IMR-90 (cell line): ENCODE measurements around the gene CAVIN2. TPM values are rescaled to one million over a fixed set of nuclear protein-coding genes. Genes with fewer than 3 reads are reported as not detected.

Experiments used
- ATAC-seq: fragments of 200-7000 bp; cut with Tn5 transposase; 2 replicates; pipeline ENCODE4 v1.9.1; 2020; ENCODE audit warnings: low read depth, mild to moderate bottlenecking, moderate library complexity
- BruUV-seq: library from RNA; stranded (reverse); fragments of 400-500 nt; replicated peaks from 2 replicates; lab custom pipeline; 2021; lab: Mats Ljungman, UMichigan
- CTCF ChIA-PET: fragments of 300-600 bp; formaldehyde crosslinking; extraction: SDS; loops from one replicate; lab custom pipeline; 2021; ENCODE audit warnings: antibody characterized with exemption; lab: Yijun Ruan, JAX
- POLR2A ChIA-PET: fragments of 300-600 bp; sonication (Branson Sonifier 250); formaldehyde crosslinking; loops from one replicate; lab custom pipeline; 2022; ENCODE audit warnings: antibody characterized with exemption; ENCODE audit not compliant: unreplicated experiment; lab: Charles Lee
- DNase-seq: peaks from one replicate; pipeline ENCODE4 v3.0.0; 2013
- H2AFZ ChIP-seq: replicated peaks from 2 replicates; pipeline ENCODE3; 2013; ENCODE audit warnings: low read length, mild to moderate bottlenecking; ENCODE audit not compliant: poor library complexity
- H2AK5ac ChIP-seq: 2 replicates; pipeline ENCODE4 v1.6.1; 2013; ENCODE audit warnings: low read depth, low read length, inconsistent platforms
- H2AK9ac ChIP-seq: replicated peaks from 2 replicates; pipeline ENCODE3; 2013; ENCODE audit warnings: mild to moderate bottlenecking, low read depth, low read length, moderate library complexity; ENCODE audit not compliant: poor library complexity
- H2BK120ac ChIP-seq: 2 replicates; pipeline ENCODE4 v1.6.1; 2013; ENCODE audit warnings: low read depth, low read length, inconsistent platforms
- H2BK15ac ChIP-seq: 3 replicates; pipeline ENCODE4 v1.6.1; 2013; ENCODE audit warnings: low read depth, low read length, inconsistent platforms
- H2BK20ac ChIP-seq: 2 replicates; pipeline ENCODE4 v1.6.1; 2013; ENCODE audit warnings: low read depth, mild to moderate bottlenecking, inconsistent platforms, low read length, moderate library complexity
- H2BK5ac ChIP-seq: 2 replicates; pipeline ENCODE4 v1.6.1; 2013; ENCODE audit warnings: mild to moderate bottlenecking, low read depth, low read length, inconsistent platforms; ENCODE audit not compliant: poor library complexity, severe bottlenecking
- H3K14ac ChIP-seq: replicated peaks from 2 replicates; pipeline ENCODE4 v1.6.1; 2013; ENCODE audit warnings: low read depth, low read length, inconsistent platforms
- H3K18ac ChIP-seq: 2 replicates; pipeline ENCODE4 v1.6.1; 2013; ENCODE audit warnings: low read depth, low read length, control low read depth
- H3K23ac ChIP-seq: 2 replicates; pipeline ENCODE4 v1.6.1; 2013; ENCODE audit warnings: low read depth, low read length, inconsistent platforms
- H3K27ac ChIP-seq: 2 replicates; pipeline ENCODE4 v1.5.1; 2013; ENCODE audit warnings: mild to moderate bottlenecking, control low read depth, low read length; ENCODE audit not compliant: insufficient read depth
- H3K27me3 ChIP-seq: 2 replicates; pipeline ENCODE4 v1.6.1; 2013; ENCODE audit warnings: low read length; ENCODE audit not compliant: control insufficient read depth, insufficient read depth
- H3K36me3 ChIP-seq: 2 replicates; pipeline ENCODE4 v1.6.1; 2013; ENCODE audit warnings: low read length, mixed read lengths; ENCODE audit not compliant: control insufficient read depth, insufficient read depth
- H3K4ac ChIP-seq: 2 replicates; pipeline ENCODE4 v1.6.1; 2013; ENCODE audit warnings: low read depth, low read length, inconsistent platforms
- H3K4me1 ChIP-seq: 2 replicates; pipeline ENCODE4 v1.6.1; 2013; ENCODE audit warnings: low read length, mixed read lengths; ENCODE audit not compliant: control insufficient read depth, insufficient read depth
- H3K4me2 ChIP-seq: 2 replicates; pipeline ENCODE4 v1.6.1; 2013; ENCODE audit warnings: low read depth, mild to moderate bottlenecking, control low read depth, low read length, moderate library complexity
- H3K4me3 ChIP-seq: 2 replicates; pipeline ENCODE4 v1.5.1; 2013; ENCODE audit warnings: low read depth, mild to moderate bottlenecking, control low read depth, low read length, moderate library complexity; ENCODE audit not compliant: insufficient read depth
- H3K56ac ChIP-seq: 2 replicates; pipeline ENCODE4 v1.6.1; 2013; ENCODE audit warnings: low read length, inconsistent platforms; ENCODE audit not compliant: insufficient read depth; ENCODE audit errors: extremely low read depth
- H3K79me1 ChIP-seq, 2 experiments: 2 replicates each; pipeline ENCODE4 v1.6.1; 2013; ENCODE audit warnings: low read length in 2 of 2, inconsistent platforms in 1 of 2, low read depth in 1 of 2
- H3K9ac ChIP-seq: 2 replicates; pipeline ENCODE4 v1.6.1; 2013; ENCODE audit warnings: low read depth, low read length, control low read depth
- H3K9me1 ChIP-seq: 2 replicates; pipeline ENCODE4 v1.6.1; 2013; ENCODE audit warnings: low read length, inconsistent platforms; ENCODE audit not compliant: insufficient read depth
- H3K9me3 ChIP-seq: 2 replicates; pipeline ENCODE4 v1.6.1; 2013; ENCODE audit warnings: low read length; ENCODE audit not compliant: control insufficient read depth, insufficient read depth
- H4K20me1 ChIP-seq: 2 replicates; pipeline ENCODE4 v1.6.1; 2013; ENCODE audit warnings: low read length, inconsistent platforms; ENCODE audit not compliant: insufficient read depth
- H4K5ac ChIP-seq: 2 replicates; pipeline ENCODE4 v1.6.1; 2013; ENCODE audit warnings: mild to moderate bottlenecking, low read depth, low read length, control low read depth
- H4K8ac ChIP-seq, 2 experiments: 2 replicates each; pipeline ENCODE4 v1.6.1; 2013; ENCODE audit warnings: low read depth in 2 of 2, low read length in 2 of 2, control low read depth in 1 of 2, inconsistent platforms in 1 of 2
- H4K91ac ChIP-seq: 2 replicates; pipeline ENCODE4 v1.6.1; 2013; ENCODE audit warnings: low read depth, low read length, inconsistent platforms; ENCODE audit not compliant: insufficient read depth
- BHLHE40 ChIP-seq: fragments of 150-350 bp; IDR thresholded peaks from 2 replicates; pipeline ENCODE4 v1.6.1; 2016; ENCODE audit warnings: mild to moderate bottlenecking, low read depth, low read length
- CEBPB ChIP-seq: IDR thresholded peaks from 2 replicates; pipeline ENCODE4 v1.6.1; 2012; ENCODE audit warnings: low read depth, low read length, improper control_type of control experiment
- CHD1 ChIP-seq: IDR thresholded peaks from 2 replicates; pipeline ENCODE4 v1.6.1; 2012; ENCODE audit warnings: low read depth, low read length, improper control_type of control experiment
- FOS ChIP-seq: fragments of 150-350 bp; IDR thresholded peaks from 2 replicates; pipeline ENCODE4 v1.6.1; 2016; ENCODE audit warnings: low read depth, low read length
- MAZ ChIP-seq: IDR thresholded peaks from 2 replicates; pipeline ENCODE4 v1.6.1; 2012; ENCODE audit warnings: low read depth, mild to moderate bottlenecking, low read length, improper control_type of control experiment, moderate library complexity, borderline replicate concordance
- NFE2L2 ChIP-seq: fragments of 150-350 bp; IDR thresholded peaks from 2 replicates; pipeline ENCODE4 v1.6.1; 2016; ENCODE audit warnings: low read depth, mild to moderate bottlenecking, low read length
- POLR2A ChIP-seq: IDR thresholded peaks from 2 replicates; pipeline ENCODE4 v1.6.1; 2012; ENCODE audit warnings: mild to moderate bottlenecking, low read depth, low read length
- RCOR1 ChIP-seq: IDR thresholded peaks from 2 replicates; pipeline ENCODE4 v1.6.1; 2012; ENCODE audit warnings: mild to moderate bottlenecking, low read length, improper control_type of control experiment; ENCODE audit not compliant: insufficient replicate concordance
- SMC3 ChIP-seq: fragments of 150-350 bp; IDR thresholded peaks from 2 replicates; pipeline ENCODE4 v1.6.1; 2016; ENCODE audit warnings: low read depth, mild to moderate bottlenecking, antibody characterized with exemption, low read length, moderate library complexity
- WGBS, 2 experiments: methylation state at CpG; one replicate each; pipeline versions ENCODE4 v1.1.5 to v1.1.7; 2013; ENCODE audit warnings: missing lambda C conversion rate in 2 of 2; ENCODE audit not compliant: insufficient read length in 1 of 2; ENCODE audit errors: extremely low coverage in 2 of 2; 5-methylcytosine and 5-hydroxymethylcytosine counted together
- dilution Hi-C: fragments of 300-500 bp; cut with HindIII; formaldehyde crosslinking; loops from one replicate; pipeline ENCODE4 v1.14.3; 2018; ENCODE audit warnings: low sequenced_read_pairs; ENCODE audit not compliant: unreplicated experiment
- in situ Hi-C: fragments of 300-500 bp; cut with MboI; formaldehyde crosslinking; loops from 3 replicates; pipeline ENCODE4 v1.14.3; 2019; ENCODE audit warnings: low sequenced_read_pairs, inconsistent platforms, mixed read lengths
- intact Hi-C: fragments of 100-400 bp; cut with micrococcal nuclease; formaldehyde crosslinking; loops from 2 replicates; pipeline ENCODE4 v1.10.0; 2022
- polyA plus RNA-seq, 3 experiments: library from polyadenylated mRNA; depleted of rRNA; stranded (reverse); fragments of >200 nt; gene quantifications; 2 replicates each; pipeline ENCODE4 v1.2.3, GENCODE V29; 2012; ENCODE audit warnings: low replicate concordance in 1 of 3
- total RNA-seq: library from RNA; depleted of rRNA; stranded (reverse); fragments of >200 nt; gene quantifications from 2 replicates; pipeline ENCODE4 v1.2.3, GENCODE V29; 2012
- TF ChIP-seq, protein P1 (sequence below): fragments of 150-350 bp; IDR thresholded peaks from 2 replicates; pipeline ENCODE4 v1.6.1; 2016; ENCODE audit warnings: low read depth, mild to moderate bottlenecking, low read length, moderate library complexity, borderline replicate concordance

The CAVIN2 gene
- total and polyA plus RNA-seq, 2 of the 4 experiments (the other 2 are of a cell fraction): 7.7 to 11.5 TPM

DNA sequence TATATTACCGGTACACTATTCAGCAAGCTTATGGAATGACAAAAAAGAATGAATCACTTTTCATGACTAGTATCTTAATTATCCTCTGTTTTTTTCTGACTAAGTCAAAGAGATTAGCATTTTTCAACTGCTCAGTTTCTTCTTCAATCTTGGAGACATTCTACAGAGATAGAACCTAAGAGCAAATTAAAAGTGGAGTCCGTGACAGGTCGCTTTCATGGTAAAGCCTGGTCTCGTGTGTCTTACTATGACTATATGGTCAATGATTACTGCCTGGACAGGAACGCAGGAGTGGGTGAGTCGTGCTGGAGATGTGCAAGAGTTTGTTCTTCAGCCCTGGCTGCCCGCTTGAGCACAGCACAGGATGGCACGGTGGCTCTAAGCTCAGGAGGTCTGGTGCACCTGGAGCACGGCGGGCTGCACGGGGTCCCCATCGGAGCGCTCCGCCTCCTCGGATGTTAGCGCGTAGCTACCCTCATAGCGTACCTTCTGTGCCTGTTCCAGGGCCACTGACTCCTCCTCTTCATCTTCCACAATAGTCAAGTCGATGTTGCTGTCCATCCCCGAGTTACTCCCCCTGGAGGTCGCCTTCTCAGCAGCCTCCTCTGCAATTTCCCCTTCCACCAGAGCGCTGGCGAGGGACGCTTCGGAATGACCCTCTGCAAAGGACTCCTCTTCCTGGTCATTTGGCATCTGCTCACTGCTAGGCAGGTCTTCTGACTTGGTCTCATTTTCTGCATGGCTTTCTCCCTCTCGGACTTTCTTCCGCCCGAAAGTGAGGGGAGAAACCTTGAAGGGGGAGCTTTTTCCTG is 11.1 kb downstream of the CAVIN2 start:
- H4K20me1 ChIP-seq: no peaks in the 10 kb centered on the region
- no peak overlapping the region for H3K27ac ChIP-seq
- H3K4me3 ChIP-seq: no peak overlapping the region
- no TSS peak for BruUV-seq
- peaks cover 9% of the 10 kb centered on the region for H3K4me1 ChIP-seq
- no peak overlapping the region for H2BK15ac ChIP-seq
- H2BK120ac ChIP-seq: peak overlapping the region; percentile 9
- ATAC-seq (peak; percentile 55; the same call in 1 of the 2 replicates), DNase-seq (peak; percentile 61)
- no peak overlapping the region for H3K23ac ChIP-seq
- no peaks in the 10 kb centered on the region for H3K27me3 ChIP-seq
- H2BK20ac ChIP-seq: no peak overlapping the region; the same call in 1 of the 2 replicates
- no peaks in the 10 kb centered on the region for H3K9me3 ChIP-seq
- peaks cover 7 to 27% of the 10 kb centered on the region in 2 experiments; a peak in 3 of 4 replicates for H3K79me1 ChIP-seq
- ChIA-PET POLR2A (interaction anchor here (0.6 kb wide), 1 partner anchor 12 kb away, joined by 4 read pairs; no protein-coding TSS in a partner anchor), CTCF (interaction anchor here (2.2 kb wide), 1 partner anchor 326 kb away, joined by 9 read pairs; no protein-coding TSS in a partner anchor)
- H3K4ac ChIP-seq: peak overlapping the region; percentile 1; the same call in 1 of the 2 replicates
- H3K36me3 ChIP-seq: peaks cover 8% of the 10 kb centered on the region
- H2AK9ac ChIP-seq: no peak overlapping the region
- no peak overlapping the region for H2AK5ac ChIP-seq
- no peak overlapping the region for H3K4me2 ChIP-seq
- in situ Hi-C loops: no loop called here
- no peak overlapping the region for H3K9ac ChIP-seq
- no peak for TF ChIP-seq RCOR1
- TF ChIP-seq, protein P1, sequence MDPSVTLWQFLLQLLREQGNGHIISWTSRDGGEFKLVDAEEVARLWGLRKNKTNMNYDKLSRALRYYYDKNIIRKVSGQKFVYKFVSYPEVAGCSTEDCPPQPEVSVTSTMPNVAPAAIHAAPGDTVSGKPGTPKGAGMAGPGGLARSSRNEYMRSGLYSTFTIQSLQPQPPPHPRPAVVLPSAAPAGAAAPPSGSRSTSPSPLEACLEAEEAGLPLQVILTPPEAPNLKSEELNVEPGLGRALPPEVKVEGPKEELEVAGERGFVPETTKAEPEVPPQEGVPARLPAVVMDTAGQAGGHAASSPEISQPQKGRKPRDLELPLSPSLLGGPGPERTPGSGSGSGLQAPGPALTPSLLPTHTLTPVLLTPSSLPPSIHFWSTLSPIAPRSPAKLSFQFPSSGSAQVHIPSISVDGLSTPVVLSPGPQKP: no peak
- no peak for TF ChIP-seq MAZ
- no peak for TF ChIP-seq NFE2L2
- 0 out of 2 replicates have a peak, but pooled peaks have one; percentile 27 for TF ChIP-seq CEBPB
- no peak for TF ChIP-seq CHD1
- no peak for TF ChIP-seq SMC3
- 0 out of 2 replicates have a peak, but pooled peaks have one; percentile 2 for TF ChIP-seq FOS
- TF ChIP-seq BHLHE40: peak; percentile 63
- no peak for TF ChIP-seq POLR2A
- no peak overlapping the region; a peak in 1 of 4 replicates for H4K8ac ChIP-seq
- peak overlapping the region; percentile 2 for H2AFZ ChIP-seq
- H2BK5ac ChIP-seq: peak overlapping the region; percentile 46
- no peak overlapping the region for H3K14ac ChIP-seq
- dilution Hi-C loops: no loop called here
- intact Hi-C loops: no loop called here
- 0 out of 2 replicates have a peak, but pooled peaks cover 7% of the 10 kb centered on the region for H3K9me1 ChIP-seq
- H3K18ac ChIP-seq: 0 out of 2 replicates have a peak overlapping the region, but pooled peaks have one; percentile 12
- peak overlapping the region; percentile 13; the same call in 1 of the 2 replicates for H4K91ac ChIP-seq
- no peak overlapping the region for H4K5ac ChIP-seq
- WGBS, 2 experiments: 88% methylated on average over 14 of the region's 28 CpGs; no CpG with 5 or more reads in 1 of the 2 experiments
- no peak overlapping the region for H3K56ac ChIP-seq
